IPS DF 19.7 (cell line): Measurements from ENCODE around the gene MTHFD2L.
"Not testable (repeated sequence)": the region's sequence is repeated elsewhere in the genome, so short reads cannot be mapped to it uniquely, and the experiment has no call there.

Experiments used
- DNase-seq: peaks from one replicate; pipeline ENCODE4 v3.0.0-alpha.2; 2013; ENCODE audit warnings: low read depth, low spot score

Gene MTHFD2L

GRCh38 chr4:74189331-74190043 is 31.6 kb downstream of the MTHFD2L start:
- no peak for DNase-seq

GRCh38 chr4:74190332-74190731 is 32.4 kb downstream of the MTHFD2L start:
- DNase-seq: no peak

GRCh38 chr4:74190919-74191397 is 33.0 kb downstream of the MTHFD2L start:
- no peak for DNase-seq

- DNase-seq: no peak
Measured at GRCh38 chr4:74197080-74197479, 39.2 kb downstream of the MTHFD2L start.

GRCh38 chr4:74202062-74202586 is 44.2 kb downstream of the MTHFD2L start:
- DNase-seq: no peak

- no peak for DNase-seq
Measured at GRCh38 chr4:74203467-74203866, 45.5 kb downstream of the MTHFD2L start.

- DNase-seq: no peak
Measured at GRCh38 chr4:74205046-74205445, 47.1 kb downstream of the MTHFD2L start.

GRCh38 chr4:74205559-74205958 is 47.6 kb downstream of the MTHFD2L start:
- no peak for DNase-seq

GRCh38 chr4:74206088-74206825 is 48.3 kb downstream of the MTHFD2L start:
- DNase-seq: no peak

- DNase-seq: not testable (repeated sequence)
Measured at GRCh38 chr4:74214457-74215159, 56.7 kb downstream of the MTHFD2L start.

- DNase-seq: not testable (repeated sequence)
Measured at GRCh38 chr4:74215236-74215635, 57.3 kb downstream of the MTHFD2L start.

GRCh38 chr4:74217365-74217764 is 59.4 kb downstream of the MTHFD2L start:
- DNase-seq: no peak

GRCh38 chr4:74218201-74218600 is 60.3 kb downstream of the MTHFD2L start:
- no peak for DNase-seq

GRCh38 chr4:74219240-74219639 is 61.3 kb downstream of the MTHFD2L start:
- DNase-seq: no peak

- DNase-seq: no peak
Measured at GRCh38 chr4:74223098-74223497, 65.2 kb downstream of the MTHFD2L start.

- no peak for DNase-seq
Measured at GRCh38 chr4:74223801-74224200, 65.9 kb downstream of the MTHFD2L start.

GRCh38 chr4:74228691-74229640 is 71.0 kb downstream of the MTHFD2L start:
- no peak for DNase-seq

- DNase-seq: no peak
Measured at GRCh38 chr4:74230902-74231499, 73.1 kb downstream of the MTHFD2L start.

- no peak for DNase-seq
Measured at GRCh38 chr4:74235135-74235534, 77.2 kb downstream of the MTHFD2L start.

GRCh38 chr4:74237425-74237966 is 79.6 kb downstream of the MTHFD2L start:
- DNase-seq: no peak
